Measurements from ENCODE around the gene CRY2.

DNA sequence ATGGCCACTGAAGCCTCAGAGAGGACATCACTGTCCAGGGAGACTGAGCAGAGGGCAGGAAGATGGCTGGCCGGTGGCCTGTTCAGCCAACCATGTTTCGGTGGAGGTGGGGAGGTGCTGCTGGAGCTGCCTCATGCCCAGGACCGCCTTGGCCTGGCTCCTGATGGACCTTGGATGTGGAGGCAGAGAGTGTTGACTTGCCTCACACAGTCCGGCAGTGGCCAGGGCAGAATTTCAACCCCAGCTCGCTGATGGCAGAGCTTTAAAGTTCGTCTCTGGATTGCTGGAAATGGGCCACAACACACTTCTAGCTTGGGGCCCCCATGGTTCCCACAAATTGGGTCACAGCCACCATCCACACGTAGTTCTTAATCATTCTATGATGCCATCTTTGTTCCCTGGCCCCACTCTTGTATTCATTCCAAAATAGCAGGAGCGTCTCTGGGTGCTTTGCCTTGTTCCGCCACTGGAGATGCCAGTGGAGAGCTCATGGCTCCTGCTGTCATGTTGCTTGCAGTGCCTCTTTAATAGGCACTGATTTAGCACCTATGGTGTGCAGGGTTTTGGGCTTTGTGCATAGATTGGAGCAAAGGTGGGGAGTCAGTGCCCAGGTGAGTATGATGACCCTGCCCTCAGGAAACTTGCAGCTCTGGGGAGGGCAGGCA lies 43.7 kb downstream of the CRY2 start:
- TF ChIP-seq EP300 (IDR thresholded peaks at IDR 0.05) (no peak), POLR2A (IDR thresholded peaks at IDR 0.05) (no peak)
- TF ChIP-seq, protein P1, sequence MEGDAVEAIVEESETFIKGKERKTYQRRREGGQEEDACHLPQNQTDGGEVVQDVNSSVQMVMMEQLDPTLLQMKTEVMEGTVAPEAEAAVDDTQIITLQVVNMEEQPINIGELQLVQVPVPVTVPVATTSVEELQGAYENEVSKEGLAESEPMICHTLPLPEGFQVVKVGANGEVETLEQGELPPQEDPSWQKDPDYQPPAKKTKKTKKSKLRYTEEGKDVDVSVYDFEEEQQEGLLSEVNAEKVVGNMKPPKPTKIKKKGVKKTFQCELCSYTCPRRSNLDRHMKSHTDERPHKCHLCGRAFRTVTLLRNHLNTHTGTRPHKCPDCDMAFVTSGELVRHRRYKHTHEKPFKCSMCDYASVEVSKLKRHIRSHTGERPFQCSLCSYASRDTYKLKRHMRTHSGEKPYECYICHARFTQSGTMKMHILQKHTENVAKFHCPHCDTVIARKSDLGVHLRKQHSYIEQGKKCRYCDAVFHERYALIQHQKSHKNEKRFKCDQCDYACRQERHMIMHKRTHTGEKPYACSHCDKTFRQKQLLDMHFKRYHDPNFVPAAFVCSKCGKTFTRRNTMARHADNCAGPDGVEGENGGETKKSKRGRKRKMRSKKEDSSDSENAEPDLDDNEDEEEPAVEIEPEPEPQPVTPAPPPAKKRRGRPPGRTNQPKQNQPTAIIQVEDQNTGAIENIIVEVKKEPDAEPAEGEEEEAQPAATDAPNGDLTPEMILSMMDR (IDR thresholded peaks at IDR 0.05) = no peak
